ENCODE results near the gene FEZF1. TPM values are rescaled to one million over a fixed set of nuclear protein-coding genes. Genes with fewer than 3 reads are reported as not detected.

Gene FEZF1
- total and polyA plus RNA-seq, 2 of the 13 experiments (the other 11 are each of a cell fraction or from before 2014, with no cell fraction given): not detected

DNA sequence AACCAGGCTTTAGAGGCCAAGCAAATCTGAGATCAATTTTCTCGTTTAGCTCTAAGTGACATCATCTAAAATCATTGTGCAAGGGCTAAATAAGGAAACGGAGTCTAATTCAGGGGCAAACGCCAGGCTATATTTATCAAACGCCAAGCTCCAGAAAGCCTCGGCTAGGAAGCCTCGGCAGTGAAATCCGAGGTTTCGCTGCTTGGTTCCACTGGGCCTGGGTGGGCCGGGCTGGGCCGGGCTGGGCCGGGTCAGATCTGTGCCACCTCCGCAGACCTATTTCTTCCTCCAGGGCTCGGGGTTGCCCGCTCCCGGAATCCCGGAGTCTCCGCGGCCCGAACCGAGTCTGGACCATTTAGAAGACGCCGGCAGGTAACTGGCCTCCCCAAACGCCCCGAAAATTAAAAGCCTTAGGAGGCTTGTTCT lies 459 bp upstream of the FEZF1 start:
- WGBS (ENCODE audit: low lambda C conversion rate): 7% methylated on average over 17 of the region's 24 CpGs
- TF ChIP-seq, protein P1, sequence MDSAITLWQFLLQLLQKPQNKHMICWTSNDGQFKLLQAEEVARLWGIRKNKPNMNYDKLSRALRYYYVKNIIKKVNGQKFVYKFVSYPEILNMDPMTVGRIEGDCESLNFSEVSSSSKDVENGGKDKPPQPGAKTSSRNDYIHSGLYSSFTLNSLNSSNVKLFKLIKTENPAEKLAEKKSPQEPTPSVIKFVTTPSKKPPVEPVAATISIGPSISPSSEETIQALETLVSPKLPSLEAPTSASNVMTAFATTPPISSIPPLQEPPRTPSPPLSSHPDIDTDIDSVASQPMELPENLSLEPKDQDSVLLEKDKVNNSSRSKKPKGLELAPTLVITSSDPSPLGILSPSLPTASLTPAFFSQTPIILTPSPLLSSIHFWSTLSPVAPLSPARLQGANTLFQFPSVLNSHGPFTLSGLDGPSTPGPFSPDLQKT (CRISPR knock-in tag; IDR thresholded peaks at IDR 0.05; ENCODE audit: borderline replicate concordance): no peak
- TF ChIP-seq EZH2 (conservative IDR thresholded peaks at IDR 0.05; ENCODE audit: low read depth, low read length) (0 out of 2 replicates have a peak, but pooled peaks have one; percentile 2), HMGA1 (CRISPR knock-in tag; conservative IDR thresholded peaks at IDR 0.05) (no peak), ZNF850 (CRISPR knock-in tag; conservative IDR thresholded peaks at IDR 0.05) (no peak), ZNF761 (CRISPR knock-in tag; conservative IDR thresholded peaks at IDR 0.05) (no peak)
- H3K27ac ChIP-seq (ENCODE audit: extremely low read length, insufficient read depth, low read length): no peak overlapping the region
- peak overlapping the region; percentile 62 for H3K4me2 ChIP-seq (ENCODE audit: low read depth, low read length)
- no peaks in the 10 kb centered on the region for H4K20me1 ChIP-seq (ENCODE audit: insufficient read depth, low read length)
- intact Hi-C loops (cut with micrococcal nuclease; ENCODE audit: unreplicated experiment) (loop anchor here (5.0 kb wide), 1 partner anchor 227 kb away; no protein-coding TSS in a partner anchor), in situ Hi-C loops (cut with HindIII; ENCODE audit: extremely low pct_ligation_motif_present, low pct_unique_long_range_greater_than_20kb) (no loop called here)
- DNase-seq (ENCODE audit: low spot score) (no peak), ATAC-seq (peak; percentile 19), FAIRE-seq (no peak)
- no TSS peak for BruUV-seq (replicated peaks)
- H2AFZ ChIP-seq (ENCODE audit: low read length): no peak overlapping the region
- H3K4me3 ChIP-seq (replicated peaks in 1 of 3; ENCODE audit: insufficient read depth in 1 of 3, low read depth in 2 of 3, low read length in 3 of 3): peak overlapping the region in 2 of 3 experiments; percentile 30 to 43; a peak in 4 of 6 replicates
- no peaks in the 10 kb centered on the region for H3K79me2 ChIP-seq (ENCODE audit: insufficient read depth, low read length)
- no peaks in the 10 kb centered on the region for H3K36me3 ChIP-seq (replicated peaks in 1 of 2; ENCODE audit: control insufficient read depth in 1 of 2, insufficient read depth in 2 of 2, low read length in 2 of 2)
- ChIA-PET POLR2A (no interaction called here), CTCF (ENCODE audit: low intra/inter-chr PET ratio, low total read pairs) (no interaction called here)
- peaks cover 15 to 88% of the 10 kb centered on the region in 2 experiments for H3K27me3 ChIP-seq (ENCODE audit: control insufficient read depth in 1 of 2, insufficient read depth in 2 of 2, low read length in 2 of 2)
- H3K9me3 ChIP-seq (ENCODE audit: low read length): no peaks in the 10 kb centered on the region
- peaks cover 20% of the 10 kb centered on the region for H3K4me1 ChIP-seq (ENCODE audit: insufficient read depth, low read length)
- H3K9ac ChIP-seq (ENCODE audit: insufficient read depth, low read depth, low read length): no peak overlapping the region

DNA sequence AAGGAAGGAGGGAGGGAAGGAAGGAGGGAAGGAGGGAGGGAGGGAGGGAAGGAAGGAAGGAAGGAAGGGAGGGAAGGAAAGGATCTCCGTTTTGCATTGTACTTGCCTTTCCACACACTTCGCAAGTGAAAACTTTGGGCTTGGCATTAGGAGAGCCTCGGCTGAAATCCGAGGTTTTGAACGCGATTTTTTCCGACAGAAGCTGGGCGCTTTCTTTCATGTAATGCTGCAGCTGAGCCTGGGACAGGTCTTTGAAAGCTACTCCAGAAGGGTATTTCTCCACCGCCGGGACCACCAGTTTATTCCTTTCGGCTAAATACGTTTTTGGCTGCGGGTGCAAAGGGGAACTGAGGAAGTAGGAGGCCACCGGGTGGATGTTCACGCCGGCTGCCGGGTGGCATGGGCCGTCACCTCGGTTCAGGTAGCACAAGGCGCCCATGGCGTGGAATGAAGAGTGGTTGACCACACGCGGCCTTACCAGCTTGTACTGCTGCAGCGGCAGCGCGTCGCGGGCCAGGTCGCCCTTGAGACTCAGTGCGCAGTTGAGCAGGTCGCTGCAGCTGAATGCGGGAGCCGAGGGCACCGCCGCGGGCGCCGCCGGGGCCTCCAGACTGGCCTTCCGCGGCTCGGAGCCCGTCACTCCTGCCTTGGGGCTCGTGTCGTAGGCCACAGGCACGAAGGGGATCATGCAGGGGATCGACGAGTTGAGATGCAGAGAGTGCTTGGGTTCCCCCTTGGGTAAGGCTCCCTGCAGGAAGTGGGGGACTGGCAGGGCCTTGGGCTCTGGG lies 825 bp downstream of the FEZF1 start:
- intact Hi-C loops (cut with micrococcal nuclease; ENCODE audit: unreplicated experiment): loop anchor here (5.0 kb wide), 1 partner anchor 229 kb away; no protein-coding TSS in a partner anchor
- BruUV-seq (replicated peaks): no TSS peak
- Histone ChIP-seq H3K9me3 (ENCODE audit: low read length) (no peaks in the 10 kb centered on the region), H3K27me3 (ENCODE audit: control insufficient read depth in 1 of 2, insufficient read depth in 2 of 2, low read length in 2 of 2) (peaks cover 13 to 85% of the 10 kb centered on the region in 2 experiments), H3K36me3 (replicated peaks in 1 of 2; ENCODE audit: control insufficient read depth in 1 of 2, insufficient read depth in 2 of 2, low read length in 2 of 2) (no peaks in the 10 kb centered on the region), H3K9ac (ENCODE audit: insufficient read depth, low read depth, low read length) (no peak overlapping the region), H3K4me3 (replicated peaks in 1 of 3; ENCODE audit: insufficient read depth in 1 of 3, low read depth in 2 of 3, low read length in 3 of 3) (peak overlapping the region in 1 of 3 experiments; percentile 23; a peak in 1 of 6 replicates), H3K4me1 (ENCODE audit: insufficient read depth, low read length) (peaks cover 15% of the 10 kb centered on the region), H2AFZ (ENCODE audit: low read length) (no peak overlapping the region), H4K20me1 (ENCODE audit: insufficient read depth, low read length) (no peaks in the 10 kb centered on the region), H3K79me2 (ENCODE audit: insufficient read depth, low read length) (no peaks in the 10 kb centered on the region), H3K27ac (ENCODE audit: extremely low read length, insufficient read depth, low read length) (no peak overlapping the region), H3K4me2 (ENCODE audit: low read depth, low read length) (peak overlapping the region; percentile 62; the same call in 1 of the 2 replicates)
- in situ Hi-C loops (cut with HindIII; ENCODE audit: extremely low pct_ligation_motif_present, low pct_unique_long_range_greater_than_20kb): no loop called here
- ATAC-seq (no peak), DNase-seq (ENCODE audit: low spot score) (no peak), FAIRE-seq (no peak)
- 54% methylated on average over 20 of the region's 48 CpGs for WGBS (ENCODE audit: low lambda C conversion rate)
- peak; percentile 22 for TF ChIP-seq HNRNPK (IDR thresholded peaks at IDR 0.05; ENCODE audit: low read depth, low read length, poor library complexity, severe bottlenecking)
- TF ChIP-seq, protein P2, sequence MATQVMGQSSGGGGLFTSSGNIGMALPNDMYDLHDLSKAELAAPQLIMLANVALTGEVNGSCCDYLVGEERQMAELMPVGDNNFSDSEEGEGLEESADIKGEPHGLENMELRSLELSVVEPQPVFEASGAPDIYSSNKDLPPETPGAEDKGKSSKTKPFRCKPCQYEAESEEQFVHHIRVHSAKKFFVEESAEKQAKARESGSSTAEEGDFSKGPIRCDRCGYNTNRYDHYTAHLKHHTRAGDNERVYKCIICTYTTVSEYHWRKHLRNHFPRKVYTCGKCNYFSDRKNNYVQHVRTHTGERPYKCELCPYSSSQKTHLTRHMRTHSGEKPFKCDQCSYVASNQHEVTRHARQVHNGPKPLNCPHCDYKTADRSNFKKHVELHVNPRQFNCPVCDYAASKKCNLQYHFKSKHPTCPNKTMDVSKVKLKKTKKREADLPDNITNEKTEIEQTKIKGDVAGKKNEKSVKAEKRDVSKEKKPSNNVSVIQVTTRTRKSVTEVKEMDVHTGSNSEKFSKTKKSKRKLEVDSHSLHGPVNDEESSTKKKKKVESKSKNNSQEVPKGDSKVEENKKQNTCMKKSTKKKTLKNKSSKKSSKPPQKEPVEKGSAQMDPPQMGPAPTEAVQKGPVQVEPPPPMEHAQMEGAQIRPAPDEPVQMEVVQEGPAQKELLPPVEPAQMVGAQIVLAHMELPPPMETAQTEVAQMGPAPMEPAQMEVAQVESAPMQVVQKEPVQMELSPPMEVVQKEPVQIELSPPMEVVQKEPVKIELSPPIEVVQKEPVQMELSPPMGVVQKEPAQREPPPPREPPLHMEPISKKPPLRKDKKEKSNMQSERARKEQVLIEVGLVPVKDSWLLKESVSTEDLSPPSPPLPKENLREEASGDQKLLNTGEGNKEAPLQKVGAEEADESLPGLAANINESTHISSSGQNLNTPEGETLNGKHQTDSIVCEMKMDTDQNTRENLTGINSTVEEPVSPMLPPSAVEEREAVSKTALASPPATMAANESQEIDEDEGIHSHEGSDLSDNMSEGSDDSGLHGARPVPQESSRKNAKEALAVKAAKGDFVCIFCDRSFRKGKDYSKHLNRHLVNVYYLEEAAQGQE (IDR thresholded peaks at IDR 0.05; ENCODE audit: borderline replicate concordance in 1 of 2, low read depth in 1 of 2, low read length in 2 of 2): no peak
- no peak for TF ChIP-seq IRX3 (CRISPR knock-in tag; IDR thresholded peaks at IDR 0.05; ENCODE audit: borderline replicate concordance, low read depth)
- ChIA-PET POLR2A (no interaction called here), CTCF (ENCODE audit: low intra/inter-chr PET ratio, low total read pairs) (no interaction called here)

Measured in HepG2 (cell line).